GM23338 (cell line): Measurements from ENCODE around the gene KIAA0753. TPM values are rescaled to one million over a fixed set of nuclear protein-coding genes. Genes with fewer than 3 reads are reported as not detected.

Experiments
- ATAC-seq: fragments of 200-7000 bp; cut with Tn5 transposase; 3 replicates; pipeline ENCODE4 v1.9.1; 2020
- DNase-seq: peaks from one replicate; pipeline ENCODE4 v3.0.0-alpha.2; 2015; ENCODE audit warnings: low spot score
- H2AFZ ChIP-seq: fragments of 200-600 bp; sonication (generic); 2 replicates; pipeline ENCODE4 v1.8.0; 2016; ENCODE audit warnings: antibody characterized with exemption, mild to moderate bottlenecking, moderate library complexity
- H3F3A ChIP-seq: fragments of 200-600 bp; sonication (generic); replicated peaks from 2 replicates; pipeline ENCODE4 v1.8.0; 2017; ENCODE audit warnings: antibody characterized with exemption, mixed run types, low read depth
- H3K27ac ChIP-seq: fragments of 200-600 bp; sonication (generic); 2 replicates; pipeline ENCODE4 v1.6.1; 2016; ENCODE audit warnings: low read depth
- H3K27me3 ChIP-seq: fragments of 200-600 bp; sonication (generic); 2 replicates; pipeline ENCODE4 v1.8.0; 2016; ENCODE audit warnings: mild to moderate bottlenecking, mixed run types, moderate library complexity; ENCODE audit not compliant: insufficient read depth
- H3K36me3 ChIP-seq: fragments of 200-600 bp; sonication (generic); 2 replicates; pipeline ENCODE4 v1.8.0; 2016; ENCODE audit warnings: mild to moderate bottlenecking; ENCODE audit not compliant: insufficient read depth
- H3K4me1 ChIP-seq: fragments of 200-600 bp; sonication (generic); 2 replicates; pipeline ENCODE4 v1.8.0; 2016; ENCODE audit warnings: mild to moderate bottlenecking, moderate library complexity; ENCODE audit not compliant: insufficient read depth
- H3K4me2 ChIP-seq: fragments of 200-600 bp; sonication (generic); 2 replicates; pipeline ENCODE4 v1.7.1; 2017; ENCODE audit warnings: mixed run types
- H3K4me3 ChIP-seq: fragments of 200-600 bp; sonication (generic); 2 replicates; pipeline ENCODE4 v1.6.1; 2016; ENCODE audit warnings: mixed run types
- H3K79me2 ChIP-seq: fragments of 200-600 bp; sonication (generic); replicated peaks from 2 replicates; pipeline ENCODE4 v1.8.0; 2017; ENCODE audit warnings: mild to moderate bottlenecking; ENCODE audit not compliant: insufficient read depth
- H3K9me2 ChIP-seq: fragments of 200-600 bp; sonication (generic); 2 replicates; pipeline ENCODE4 v1.8.0; 2017; ENCODE audit not compliant: insufficient read depth
- H4K20me1 ChIP-seq: fragments of 200-600 bp; sonication (generic); replicated peaks from 2 replicates; pipeline ENCODE4 v1.8.0; 2017; ENCODE audit warnings: mild to moderate bottlenecking; ENCODE audit not compliant: insufficient read depth
- H3K27ac Mint-ChIP-seq: 2 replicates; pipeline ENCODE4 v1.8.0; 2020; ENCODE audit warnings: inconsistent platforms, mild to moderate bottlenecking, moderate library complexity, mixed read lengths
- H3K27me3 Mint-ChIP-seq: 3 replicates; pipeline ENCODE4 v1.8.0; 2022; ENCODE audit warnings: low read depth, mild to moderate bottlenecking, moderate library complexity, mixed read lengths, inconsistent platforms; ENCODE audit not compliant: insufficient read depth, poor library complexity
- H3K36me3 Mint-ChIP-seq: 3 replicates; pipeline ENCODE4 v1.8.0; 2021; ENCODE audit warnings: low read depth, mild to moderate bottlenecking, inconsistent platforms, moderate library complexity, mixed read lengths
- H3K4me1 Mint-ChIP-seq: 3 replicates; pipeline ENCODE4 v1.8.0; 2020; ENCODE audit warnings: mild to moderate bottlenecking, inconsistent platforms, mixed read lengths
- H3K4me3 Mint-ChIP-seq: 3 replicates; pipeline ENCODE4 v1.8.0; 2021; ENCODE audit warnings: moderate library complexity, mild to moderate bottlenecking, inconsistent platforms, mixed read lengths
- H3K9me3 Mint-ChIP-seq: 3 replicates; pipeline ENCODE4 v1.8.0; 2020; ENCODE audit warnings: moderate library complexity, mild to moderate bottlenecking, inconsistent platforms, mixed read lengths
- ZNF462 ChIP-seq: fragments of 250-450 bp; sonication (Bioruptor Pico); IDR thresholded peaks from 2 replicates; pipeline ENCODE4 v1.5.0; 2020; ENCODE audit warnings: mild to moderate bottlenecking, moderate library complexity
- polyA plus RNA-seq: library from polyadenylated mRNA; unstranded; fragments of >200 nt; fragmentation: Nextera tagmentation; extraction: Ambion mirVana; gene quantifications from 2 replicates; pipeline ENCODE4 v1.2.1, GENCODE V29; 2016
- total RNA-seq: library from RNA; depleted of rRNA; stranded (reverse); fragments of >200 nt; shearing (Covaris generic); gene quantifications from 2 replicates; pipeline ENCODE4 v1.2.3, GENCODE V29; 2014
- TF ChIP-seq, protein P1 (sequence below): IDR thresholded peaks from one replicate; pipeline ENCODE4 v1.6.1; 2018; ENCODE audit warnings: antibody characterized with exemption; ENCODE audit not compliant: unreplicated experiment

The KIAA0753 gene
- total and polyA plus RNA-seq, 2 experiments from 2014 or later: 6.0 to 27.8 TPM

- Mint-ChIP-seq H3K27ac (no peak overlapping the region), H3K4me1 (peaks cover 28% of the 10 kb centered on the region), H3K36me3 (peaks cover 5% of the 10 kb centered on the region; the same call in 1 of the 3 replicates), H3K4me3 (no peak overlapping the region), H3K27me3 (peaks cover 6% of the 10 kb centered on the region), H3K9me3 (peaks cover 15% of the 10 kb centered on the region)
- DNase-seq: no peak
- Histone ChIP-seq H3K27ac (no peak overlapping the region), H3K36me3 (no peaks in the 10 kb centered on the region), H3K9me2 (no peaks in the 10 kb centered on the region), H3K4me3 (no peak overlapping the region), H4K20me1 (no peaks in the 10 kb centered on the region), H3K27me3 (no peaks in the 10 kb centered on the region), H3F3A (no peaks in the 10 kb centered on the region), H3K4me1 (peaks cover 4% of the 10 kb centered on the region; the same call in 1 of the 2 replicates), H3K79me2 (no peaks in the 10 kb centered on the region), H3K4me2 (no peak overlapping the region), H2AFZ (no peak overlapping the region)
- ATAC-seq: no peak
- TF ChIP-seq, protein P1, sequence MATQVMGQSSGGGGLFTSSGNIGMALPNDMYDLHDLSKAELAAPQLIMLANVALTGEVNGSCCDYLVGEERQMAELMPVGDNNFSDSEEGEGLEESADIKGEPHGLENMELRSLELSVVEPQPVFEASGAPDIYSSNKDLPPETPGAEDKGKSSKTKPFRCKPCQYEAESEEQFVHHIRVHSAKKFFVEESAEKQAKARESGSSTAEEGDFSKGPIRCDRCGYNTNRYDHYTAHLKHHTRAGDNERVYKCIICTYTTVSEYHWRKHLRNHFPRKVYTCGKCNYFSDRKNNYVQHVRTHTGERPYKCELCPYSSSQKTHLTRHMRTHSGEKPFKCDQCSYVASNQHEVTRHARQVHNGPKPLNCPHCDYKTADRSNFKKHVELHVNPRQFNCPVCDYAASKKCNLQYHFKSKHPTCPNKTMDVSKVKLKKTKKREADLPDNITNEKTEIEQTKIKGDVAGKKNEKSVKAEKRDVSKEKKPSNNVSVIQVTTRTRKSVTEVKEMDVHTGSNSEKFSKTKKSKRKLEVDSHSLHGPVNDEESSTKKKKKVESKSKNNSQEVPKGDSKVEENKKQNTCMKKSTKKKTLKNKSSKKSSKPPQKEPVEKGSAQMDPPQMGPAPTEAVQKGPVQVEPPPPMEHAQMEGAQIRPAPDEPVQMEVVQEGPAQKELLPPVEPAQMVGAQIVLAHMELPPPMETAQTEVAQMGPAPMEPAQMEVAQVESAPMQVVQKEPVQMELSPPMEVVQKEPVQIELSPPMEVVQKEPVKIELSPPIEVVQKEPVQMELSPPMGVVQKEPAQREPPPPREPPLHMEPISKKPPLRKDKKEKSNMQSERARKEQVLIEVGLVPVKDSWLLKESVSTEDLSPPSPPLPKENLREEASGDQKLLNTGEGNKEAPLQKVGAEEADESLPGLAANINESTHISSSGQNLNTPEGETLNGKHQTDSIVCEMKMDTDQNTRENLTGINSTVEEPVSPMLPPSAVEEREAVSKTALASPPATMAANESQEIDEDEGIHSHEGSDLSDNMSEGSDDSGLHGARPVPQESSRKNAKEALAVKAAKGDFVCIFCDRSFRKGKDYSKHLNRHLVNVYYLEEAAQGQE: no peak
These were observed 98.6 kb downstream of the KIAA0753 start for GRCh38 chr17:6541886-6542285.

DNA sequence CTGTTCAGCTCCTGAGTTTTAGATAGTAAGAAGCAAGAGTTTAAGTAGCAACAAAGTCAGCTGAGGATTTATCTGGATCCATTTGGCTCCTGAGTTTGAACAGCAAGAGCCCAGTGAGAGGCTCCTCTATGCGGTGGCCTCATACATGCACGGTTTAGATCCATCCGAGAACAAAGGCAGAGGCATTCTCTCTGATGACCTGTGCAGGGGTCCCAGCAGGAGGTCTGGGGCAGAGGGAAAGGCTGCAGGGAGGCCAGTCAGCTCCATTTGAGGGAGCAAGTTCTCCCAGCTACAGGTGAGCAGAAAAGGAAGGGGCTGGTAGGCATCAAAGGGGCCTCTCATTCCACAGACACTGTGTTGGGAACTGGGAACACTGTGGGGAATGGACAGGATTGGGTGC is 100.6 kb downstream of the KIAA0753 start:
- Histone ChIP-seq H2AFZ (no peak overlapping the region), H3K27me3 (no peaks in the 10 kb centered on the region), H3K4me3 (no peak overlapping the region), H3K4me2 (no peak overlapping the region), H3F3A (no peaks in the 10 kb centered on the region), H3K4me1 (peaks cover 4% of the 10 kb centered on the region; the same call in 1 of the 2 replicates), H3K9me2 (no peaks in the 10 kb centered on the region), H4K20me1 (no peaks in the 10 kb centered on the region), H3K36me3 (no peaks in the 10 kb centered on the region), H3K79me2 (no peaks in the 10 kb centered on the region), H3K27ac (no peak overlapping the region)
- Mint-ChIP-seq H3K4me1 (peaks cover 21% of the 10 kb centered on the region), H3K4me3 (no peak overlapping the region), H3K36me3 (peaks cover 5% of the 10 kb centered on the region; the same call in 1 of the 3 replicates), H3K9me3 (peaks cover 15% of the 10 kb centered on the region), H3K27me3 (peaks cover 7% of the 10 kb centered on the region), H3K27ac (no peak overlapping the region)
- TF ChIP-seq ZNF462 (CRISPR knock-in tag): no peak
- DNase-seq (no peak), ATAC-seq (peak; percentile 21; the same call in 2 of the 3 replicates)
